Effector memory CD8-positive, alpha-beta T cell (primary cell): ENCODE results near the gene SMS.

ENCODE experiments used
- ATAC-seq: fragments of 150-1000 bp; cut with Tn5 transposase; replicated peaks from 2 replicates; pipeline ENCODE4 v1.10.0; 2021; ENCODE audit warnings: mild to moderate bottlenecking, moderate library complexity
- DNase-seq, 3 experiments: peaks; one replicate each; pipeline ENCODE4 v3.0.0; 2021
- H3K27ac Mint-ChIP-seq, 2 donors: one replicate each; pipeline ENCODE4 v1.8.0; 2022; ENCODE audit warnings: mild to moderate bottlenecking in 2 of 2, mixed read lengths in 2 of 2, moderate library complexity in 2 of 2
- H3K27me3 Mint-ChIP-seq, 2 donors: one replicate each; pipeline ENCODE4 v1.8.0; 2022; ENCODE audit warnings: mixed read lengths in 2 of 2
- H3K36me3 Mint-ChIP-seq: one replicate; pipeline ENCODE4 v1.8.0; 2022; ENCODE audit warnings: mild to moderate bottlenecking, moderate library complexity, mixed read lengths; ENCODE audit not compliant: insufficient read depth
- H3K4me1 Mint-ChIP-seq, 2 donors: one replicate each; pipeline ENCODE4 v1.8.0; 2022; ENCODE audit warnings: low read depth in 2 of 2, mixed read lengths in 2 of 2
- H3K4me3 Mint-ChIP-seq, 2 donors: one replicate each; pipeline ENCODE4 v1.8.0; 2022; ENCODE audit warnings: mild to moderate bottlenecking in 2 of 2, mixed read lengths in 2 of 2, moderate library complexity in 2 of 2
- H3K9me3 Mint-ChIP-seq, 2 donors: one replicate each; pipeline ENCODE4 v1.8.0; 2022; ENCODE audit warnings: mixed read lengths in 2 of 2

The SMS gene

DNA sequence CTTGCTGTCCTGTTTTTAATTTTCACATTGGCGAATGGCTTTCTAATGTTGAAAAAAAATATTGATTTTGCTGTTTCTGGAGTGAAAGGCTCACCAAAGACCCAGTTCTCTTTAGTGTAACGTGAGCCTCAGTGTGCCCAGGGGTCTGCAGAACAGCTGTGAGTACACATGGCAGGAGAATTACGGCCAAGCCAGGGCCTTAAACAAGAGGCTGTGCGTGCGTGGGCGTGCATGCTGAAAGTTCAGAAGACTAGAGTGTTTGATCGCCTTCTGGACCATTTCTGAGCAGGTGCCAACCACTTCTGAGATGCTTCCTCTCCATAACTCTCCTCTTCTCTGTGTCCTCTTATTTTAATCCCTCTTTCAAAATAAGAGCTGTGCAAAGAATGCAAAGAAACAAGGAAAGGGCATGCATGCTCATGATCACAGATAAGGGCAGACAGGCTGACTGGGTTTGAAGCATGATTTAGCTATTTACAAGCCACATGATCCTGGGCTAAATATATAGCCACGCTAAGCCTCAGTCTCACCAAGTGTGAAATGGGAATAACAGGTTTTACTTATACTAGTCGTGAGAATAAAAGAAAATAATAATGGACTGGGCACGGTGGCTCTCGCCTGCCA lies 101.5 kb downstream of the SMS start:
- Mint-ChIP-seq H3K27ac (no peak overlapping the region), H3K4me1 (no peaks in the 10 kb centered on the region), H3K4me3 (no peak overlapping the region), H3K36me3 (no peaks in the 10 kb centered on the region), H3K27me3 (no peaks in the 10 kb centered on the region), H3K9me3 (no peaks in the 10 kb centered on the region)
- no peak for ATAC-seq
- DNase-seq: no peak

DNA sequence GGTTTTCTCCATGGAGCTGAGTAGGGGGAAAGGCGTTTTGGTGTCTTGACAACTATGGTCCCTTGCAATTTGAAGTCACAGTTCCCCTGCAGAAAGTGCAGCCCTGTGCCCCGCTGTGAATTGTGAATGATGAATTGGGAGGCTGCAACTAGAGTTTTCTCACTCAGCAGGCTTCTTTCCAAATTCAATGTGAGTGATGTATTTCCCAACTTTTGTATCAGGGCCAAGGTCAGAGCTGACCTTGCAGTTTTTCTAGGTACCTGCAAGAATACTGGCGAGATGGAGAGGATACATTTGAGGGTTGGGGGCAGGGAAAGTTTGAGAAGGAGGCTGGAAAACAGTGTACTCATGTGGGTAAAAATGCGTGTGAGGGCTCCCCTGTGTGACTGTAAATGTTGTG lies 103.4 kb downstream of the SMS start:
- DNase-seq (no peak), ATAC-seq (no peak)
- Mint-ChIP-seq H3K9me3 (no peaks in the 10 kb centered on the region), H3K4me1 (no peaks in the 10 kb centered on the region), H3K27me3 (no peaks in the 10 kb centered on the region), H3K27ac (no peak overlapping the region), H3K36me3 (no peaks in the 10 kb centered on the region), H3K4me3 (no peak overlapping the region)
